HG03175 (cell line): Measurements from ENCODE around the gene NUDT16L1.
"Not testable (repeated sequence)": the region's sequence is repeated elsewhere in the genome, so short reads cannot be mapped to it uniquely, and the experiment has no call there.

Experiments used
- ATAC-seq: cut with Tn5 transposase; IDR thresholded peaks from one replicate; pipeline ENCODE4 v1.9.1; 2021; ENCODE audit warnings: mild to moderate bottlenecking, moderate library complexity; ENCODE audit not compliant: unreplicated experiment

NUDT16L1 gene

GRCh38 chr16:4713663-4714501 is 20.5 kb downstream of the NUDT16L1 start:
- no peak for ATAC-seq

DNA sequence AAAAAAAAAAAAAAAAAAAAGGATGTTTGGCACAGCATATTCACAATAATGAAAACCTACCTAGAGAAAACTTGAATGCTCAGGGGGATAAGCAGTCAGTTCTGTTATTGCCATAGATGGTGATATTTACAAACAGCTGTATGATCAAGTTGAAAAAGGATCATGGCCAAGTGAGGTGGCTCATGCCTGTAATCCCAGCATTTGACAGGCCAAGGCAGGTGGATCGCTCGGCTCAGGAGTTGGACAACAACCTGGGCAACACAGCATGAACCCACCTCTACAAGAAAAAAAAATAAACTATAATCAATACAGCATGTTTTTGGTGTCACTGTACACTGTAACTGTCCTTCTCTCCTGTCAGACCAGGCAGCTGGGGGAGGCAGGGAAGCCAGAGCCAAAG is 21.6 kb downstream of the NUDT16L1 start:
- ATAC-seq: no peak

DNA sequence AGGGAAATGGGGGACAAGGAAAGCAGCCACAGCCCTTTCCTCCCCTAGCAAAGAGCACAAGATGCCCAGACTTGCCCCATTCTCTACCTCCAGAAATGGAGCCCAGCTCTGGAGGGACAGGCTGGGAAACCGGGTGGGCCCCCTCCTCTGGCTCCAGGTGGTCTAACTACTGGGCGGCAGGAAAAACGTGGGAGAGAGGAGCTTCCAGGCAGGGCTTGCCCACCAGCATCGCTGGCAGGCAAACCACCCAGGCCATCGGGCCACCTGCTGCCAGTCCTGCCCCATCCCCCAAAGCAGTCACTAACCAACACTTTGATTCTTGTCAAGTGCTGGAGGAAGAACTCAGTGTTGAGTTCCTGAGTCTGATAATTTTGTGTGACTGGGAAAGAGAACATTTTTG is 25.1 kb downstream of the NUDT16L1 start:
- ATAC-seq: no peak

- ATAC-seq: no peak
Observed at GRCh38 chr16:4723071-4723767, 29.9 kb downstream of the NUDT16L1 start.

DNA sequence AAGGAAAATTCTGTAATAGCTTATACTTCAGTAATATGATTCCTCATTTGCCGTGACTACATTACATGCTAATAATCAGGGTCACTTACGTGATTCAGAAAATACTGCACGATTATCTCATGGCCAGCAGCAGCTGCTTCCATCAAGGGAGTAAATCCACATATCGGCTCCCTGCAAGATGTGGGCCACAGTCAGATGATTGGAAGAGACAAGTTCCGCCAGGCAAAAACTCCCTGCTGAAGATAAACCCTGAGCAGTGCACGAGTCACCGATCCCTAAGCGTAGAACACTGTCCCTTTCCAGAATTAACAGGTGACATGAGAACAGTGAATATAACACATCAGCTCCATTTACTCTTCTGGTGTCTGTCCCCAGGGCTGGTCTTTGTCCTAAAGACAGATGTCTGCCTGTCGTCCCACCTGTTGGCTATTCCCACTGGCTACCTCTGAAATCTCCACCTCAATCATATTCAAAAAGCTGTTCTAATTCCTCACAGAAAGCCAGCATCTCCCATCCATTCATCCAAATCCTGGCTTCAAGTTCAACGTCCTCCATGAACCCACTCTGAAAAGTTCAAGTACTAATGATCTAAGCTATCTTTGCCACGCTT is 31.4 kb downstream of the NUDT16L1 start:
- ATAC-seq: no peak

GRCh38 chr16:4726616-4727015 is 33.3 kb downstream of the NUDT16L1 start:
- no peak for ATAC-seq

DNA sequence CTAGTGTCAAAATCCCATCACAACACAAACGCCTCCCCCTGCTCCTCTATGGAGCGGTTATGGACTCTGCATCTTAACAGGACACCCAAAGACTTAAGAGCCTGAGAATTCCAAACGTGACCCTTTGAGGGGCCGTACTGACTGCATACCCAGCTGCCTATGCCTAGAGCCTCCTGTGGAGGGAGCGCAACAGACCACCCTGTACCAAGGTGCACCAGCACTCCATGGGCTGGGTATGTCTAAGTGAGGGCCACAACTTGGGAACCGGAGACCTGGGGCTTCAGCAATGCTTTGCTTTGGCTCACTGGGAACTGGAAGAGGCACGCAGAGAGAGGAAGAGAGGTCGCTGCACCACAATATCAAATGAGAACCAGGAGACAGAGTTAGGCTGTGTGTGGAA is 35.3 kb downstream of the NUDT16L1 start:
- ATAC-seq: no peak

DNA sequence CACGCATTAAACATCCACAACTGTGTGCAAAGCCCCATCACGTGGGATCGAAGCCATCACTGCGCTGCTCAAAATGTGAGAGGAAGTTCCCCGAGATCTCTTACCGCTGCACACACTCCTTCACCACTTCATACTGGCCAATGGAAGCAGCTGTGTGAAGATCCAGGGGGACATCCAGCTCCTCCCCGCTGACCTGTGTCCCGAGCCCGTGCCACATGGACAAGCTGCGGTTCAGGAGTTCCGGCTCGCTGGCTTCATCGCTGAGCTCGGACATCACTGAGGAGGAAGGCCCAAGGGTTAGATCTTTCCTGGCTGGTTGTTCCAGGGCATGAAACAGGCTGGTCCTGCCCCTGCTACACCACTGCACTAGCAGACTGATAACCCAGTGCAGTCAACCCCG is 36.5 kb downstream of the NUDT16L1 start:
- no peak for ATAC-seq

DNA sequence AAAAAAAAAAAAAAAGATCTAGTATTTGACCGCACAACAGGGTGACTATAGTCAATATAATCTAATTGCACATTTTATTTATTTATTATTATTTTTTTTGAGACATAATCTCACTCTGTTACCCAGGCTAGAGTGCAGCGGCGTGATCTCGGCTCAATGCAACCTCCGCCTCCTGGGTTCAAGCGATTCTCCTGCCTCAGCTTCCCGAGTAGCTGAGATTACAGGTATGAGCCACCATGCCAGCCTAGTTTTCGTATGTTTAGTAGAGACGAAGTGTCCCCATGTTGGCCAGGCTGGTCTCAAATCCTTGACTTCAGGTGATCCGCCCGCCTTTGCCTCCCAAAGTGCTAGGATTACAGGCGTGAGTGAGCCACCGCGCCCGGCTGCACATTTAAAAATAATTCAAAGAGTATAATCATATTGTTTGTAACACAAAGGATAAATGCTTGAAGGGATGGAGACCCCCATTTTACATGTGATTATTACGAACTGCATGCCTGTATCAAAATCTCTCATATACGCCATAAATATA is 39.9 kb downstream of the NUDT16L1 start:
- no peak for ATAC-seq

DNA sequence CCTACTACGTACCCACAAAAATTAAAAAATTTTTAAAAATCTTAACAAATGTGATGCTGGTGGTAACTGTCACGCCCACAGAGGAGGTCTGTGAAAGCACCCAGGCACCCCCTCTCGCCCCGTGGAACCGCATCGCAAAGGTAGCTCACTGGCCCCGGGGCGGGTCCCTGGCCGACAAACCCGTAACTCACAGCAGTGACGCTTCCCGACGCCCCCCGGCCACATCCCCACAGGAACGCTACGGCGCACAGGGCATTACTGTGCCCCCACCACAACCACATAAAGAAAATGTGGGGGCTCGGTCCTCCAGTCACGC is 40.3 kb downstream of the NUDT16L1 start:
- no peak for ATAC-seq

- peak; percentile 72 for ATAC-seq
Observed at GRCh38 chr16:4734063-4734729, 40.8 kb downstream of the NUDT16L1 start, which contains the start of the genes ANKS3 and DNAAF8. TSS of gene ANKS3 (minus strand) at chr16:4734271. CDS start at chr16:4730149, 4,122 bp downstream. TSS of gene DNAAF8 (plus strand) at chr16:4734537. CDS start at chr16:4736515, 1,978 bp downstream.

- ATAC-seq: peak; percentile 70
Observed at GRCh38 chr16:4734730-4735535, 41.6 kb downstream of the NUDT16L1 start.

GRCh38 chr16:4736546-4736945 is 43.2 kb downstream of the NUDT16L1 start:
- no peak for ATAC-seq

- no peak for ATAC-seq
Observed at GRCh38 chr16:4737545-4737944, 44.2 kb downstream of the NUDT16L1 start.

- ATAC-seq: not testable (repeated sequence)
Observed at GRCh38 chr16:4738370-4738769, 45.0 kb downstream of the NUDT16L1 start.

- no peak for ATAC-seq
Observed at GRCh38 chr16:4743226-4743878, 50.0 kb downstream of the NUDT16L1 start.

GRCh38 chr16:4744555-4745273 is 51.4 kb downstream of the NUDT16L1 start:
- ATAC-seq: no peak

DNA sequence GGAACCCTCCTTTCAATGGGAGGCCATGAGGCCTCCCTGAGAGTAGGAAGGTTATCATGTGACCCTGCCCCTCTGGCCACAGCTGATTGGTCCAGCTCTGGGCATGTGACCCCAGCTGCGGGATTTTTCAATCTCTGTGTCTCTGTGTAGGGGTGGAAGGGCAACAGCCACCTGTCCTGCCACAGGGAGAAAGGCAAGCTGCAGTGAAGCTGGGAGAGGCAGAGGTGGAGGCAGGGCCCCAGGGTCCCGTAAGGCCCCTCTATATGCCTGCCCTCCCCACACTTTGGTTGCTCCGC is 51.9 kb downstream of the NUDT16L1 start:
- no peak for ATAC-seq
